Cardiac muscle cell (in vitro differentiated cells and primary cell): ENCODE measurements around the gene PPME1. TPM values are rescaled to one million over a fixed set of nuclear protein-coding genes. Genes with fewer than 3 reads are reported as not detected.

Experiments
- DNase-seq, 2 donors: peaks; one replicate each; pipeline versions ENCODE4 v3.0.0 to v3.0.0-alpha.2; 2010 to 2017; ENCODE audit warnings: low read depth in 1 of 2, low spot score in 1 of 2
- H3K27ac ChIP-seq: fragments of 200-600 bp; sonication (generic); 2 replicates; pipeline ENCODE4 v1.5.1; 2016
- H3K27me3 ChIP-seq: fragments of 200-600 bp; sonication (generic); 2 replicates; pipeline ENCODE4 v1.6.0; 2016; ENCODE audit warnings: control low read depth
- H3K36me3 ChIP-seq: fragments of 200-600 bp; sonication (generic); 2 replicates; pipeline ENCODE4 v1.5.1; 2016; ENCODE audit warnings: control low read depth
- H3K4me1 ChIP-seq: fragments of 200-600 bp; sonication (generic); 2 replicates; pipeline ENCODE4 v1.8.1; 2017; ENCODE audit warnings: low read depth, mild to moderate bottlenecking, mixed run types
- H3K4me3 ChIP-seq: fragments of 200-600 bp; sonication (generic); 2 replicates; pipeline ENCODE4 v1.5.1; 2016; ENCODE audit warnings: mild to moderate bottlenecking
- H3K9me3 ChIP-seq: fragments of 200-600 bp; sonication (generic); 2 replicates; pipeline ENCODE4 v1.5.1; 2017; ENCODE audit warnings: low read depth, mild to moderate bottlenecking, control low read depth
- polyA plus RNA-seq: library from polyadenylated mRNA; unstranded; fragments of >200 nt; fragmentation: Nextera tagmentation; extraction: Ambion mirVana; gene quantifications from 2 replicates; pipeline ENCODE4 v1.2.1, GENCODE V29; 2016
- total RNA-seq: library from RNA; depleted of rRNA; stranded (reverse); fragments of >200 nt; gene quantifications from 2 replicates; pipeline ENCODE4 v1.2.3, GENCODE V29; 2016
- TF ChIP-seq, protein P1 (sequence below): IDR thresholded peaks from 2 replicates; pipeline ENCODE4 v1.5.1; 2012; ENCODE audit warnings: low read depth, mild to moderate bottlenecking, low read length

Gene PPME1
- total and polyA plus RNA-seq, 2 experiments from 2014 or later: 55.2 to 109 TPM

DNA sequence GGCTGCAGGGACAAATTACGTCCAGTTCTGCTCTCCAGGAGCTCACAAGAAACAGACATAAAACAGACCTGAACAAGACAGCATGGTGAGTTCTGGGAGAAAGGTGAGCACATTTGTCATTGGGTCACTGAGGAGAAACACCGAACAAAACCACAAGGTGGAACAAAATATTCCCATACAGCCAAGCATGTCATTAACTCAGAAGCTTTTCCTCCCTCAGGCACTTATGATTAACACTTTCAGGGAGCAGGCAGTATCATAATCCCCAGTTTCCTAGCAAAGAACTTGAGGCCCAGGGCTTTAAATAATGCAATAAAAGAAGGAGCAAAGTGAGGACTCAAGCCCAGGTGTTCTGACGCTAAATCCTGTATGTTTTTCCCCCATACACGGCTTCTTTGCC is 97.4 kb downstream of the PPME1 start:
- no peaks in the 10 kb centered on the region for H3K9me3 ChIP-seq
- DNase-seq: no peak
- TF ChIP-seq, protein P1, sequence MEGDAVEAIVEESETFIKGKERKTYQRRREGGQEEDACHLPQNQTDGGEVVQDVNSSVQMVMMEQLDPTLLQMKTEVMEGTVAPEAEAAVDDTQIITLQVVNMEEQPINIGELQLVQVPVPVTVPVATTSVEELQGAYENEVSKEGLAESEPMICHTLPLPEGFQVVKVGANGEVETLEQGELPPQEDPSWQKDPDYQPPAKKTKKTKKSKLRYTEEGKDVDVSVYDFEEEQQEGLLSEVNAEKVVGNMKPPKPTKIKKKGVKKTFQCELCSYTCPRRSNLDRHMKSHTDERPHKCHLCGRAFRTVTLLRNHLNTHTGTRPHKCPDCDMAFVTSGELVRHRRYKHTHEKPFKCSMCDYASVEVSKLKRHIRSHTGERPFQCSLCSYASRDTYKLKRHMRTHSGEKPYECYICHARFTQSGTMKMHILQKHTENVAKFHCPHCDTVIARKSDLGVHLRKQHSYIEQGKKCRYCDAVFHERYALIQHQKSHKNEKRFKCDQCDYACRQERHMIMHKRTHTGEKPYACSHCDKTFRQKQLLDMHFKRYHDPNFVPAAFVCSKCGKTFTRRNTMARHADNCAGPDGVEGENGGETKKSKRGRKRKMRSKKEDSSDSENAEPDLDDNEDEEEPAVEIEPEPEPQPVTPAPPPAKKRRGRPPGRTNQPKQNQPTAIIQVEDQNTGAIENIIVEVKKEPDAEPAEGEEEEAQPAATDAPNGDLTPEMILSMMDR: no peak
- H3K4me3 ChIP-seq: no peak overlapping the region
- no peaks in the 10 kb centered on the region for H3K27me3 ChIP-seq
- no peak overlapping the region for H3K27ac ChIP-seq
- no peaks in the 10 kb centered on the region for H3K4me1 ChIP-seq
- H3K36me3 ChIP-seq: no peaks in the 10 kb centered on the region

DNA sequence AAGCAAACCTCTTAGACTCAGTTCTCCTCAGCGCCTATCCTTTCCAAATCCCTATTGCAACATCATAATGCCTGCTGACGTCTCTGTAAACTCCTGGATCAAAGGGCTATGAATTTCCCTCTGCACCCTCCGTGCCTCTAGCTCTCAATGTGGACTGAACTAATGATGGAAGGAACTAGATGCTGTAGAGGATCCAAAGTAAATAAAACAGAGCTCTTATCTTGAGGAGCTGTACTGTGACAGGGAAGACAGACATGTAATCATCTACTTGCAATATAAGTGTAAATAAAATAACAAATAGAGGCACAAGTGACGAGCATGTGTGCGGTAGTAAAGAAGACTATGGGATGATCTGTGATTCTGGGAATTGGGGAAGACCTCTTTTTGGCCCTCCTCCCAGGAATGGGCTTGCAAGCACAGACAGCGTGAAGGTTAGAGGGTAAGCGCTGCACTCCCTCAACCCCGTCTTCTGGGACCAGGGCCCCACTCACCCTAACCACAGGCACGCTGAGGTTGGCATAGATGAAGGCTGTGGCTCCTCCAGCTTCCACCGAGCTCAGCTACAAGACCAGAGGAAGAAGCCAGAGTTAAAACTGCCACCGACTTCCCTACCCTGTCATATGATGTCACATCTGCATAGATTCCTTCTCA is 98.2 kb downstream of the PPME1 start:
- Histone ChIP-seq H3K27ac (no peak overlapping the region), H3K4me1 (no peaks in the 10 kb centered on the region), H3K27me3 (no peaks in the 10 kb centered on the region), H3K36me3 (no peaks in the 10 kb centered on the region), H3K4me3 (no peak overlapping the region), H3K9me3 (no peaks in the 10 kb centered on the region)
- TF ChIP-seq, protein P1: no peak
- DNase-seq: peak in 1 of 2 donors; percentile 76

DNA sequence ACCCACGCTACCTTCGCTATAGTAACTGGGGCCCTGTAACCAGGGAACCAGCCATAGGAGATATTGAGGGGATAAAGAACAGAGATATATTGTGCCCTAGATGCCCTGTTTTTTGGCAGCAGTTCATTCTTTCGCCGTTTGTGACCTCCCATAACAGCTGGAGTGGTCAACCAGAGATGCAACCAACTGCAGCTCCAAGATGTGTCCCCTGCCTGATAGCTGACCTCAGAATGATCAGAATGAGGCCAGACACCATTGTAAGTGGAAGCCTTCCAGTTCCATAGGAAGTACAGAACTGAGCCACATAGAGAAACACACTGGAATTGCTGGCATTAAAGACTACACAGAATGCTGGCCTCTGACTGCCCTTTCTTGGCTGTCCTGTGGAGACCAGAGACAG is 101.2 kb downstream of the PPME1 start:
- Histone ChIP-seq H3K4me1 (no peaks in the 10 kb centered on the region), H3K4me3 (no peak overlapping the region), H3K27ac (no peak overlapping the region), H3K27me3 (no peaks in the 10 kb centered on the region), H3K9me3 (no peaks in the 10 kb centered on the region), H3K36me3 (no peaks in the 10 kb centered on the region)
- no peak for DNase-seq
- TF ChIP-seq, protein P1: no peak

DNA sequence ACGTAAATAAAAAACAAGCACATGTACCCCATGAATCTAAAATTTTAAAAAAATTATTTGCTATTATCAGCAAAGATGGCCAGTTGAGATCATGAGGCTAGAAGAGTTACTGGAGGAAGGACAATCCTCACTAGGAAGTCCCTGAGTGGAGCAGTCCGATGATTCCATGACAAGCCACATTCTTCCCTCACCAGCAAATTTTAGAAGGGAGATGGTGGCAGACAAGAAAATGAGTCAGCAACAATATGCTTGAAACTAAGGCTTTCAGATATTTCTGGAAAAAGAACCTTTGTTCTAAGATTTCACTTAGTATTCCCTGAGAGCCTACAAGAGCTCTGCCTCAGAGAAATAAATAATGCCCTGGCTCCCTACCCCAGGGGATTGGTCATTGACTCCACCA is 105.5 kb downstream of the PPME1 start:
- Histone ChIP-seq H3K4me3 (no peak overlapping the region), H3K4me1 (no peaks in the 10 kb centered on the region), H3K27ac (no peak overlapping the region), H3K9me3 (no peaks in the 10 kb centered on the region), H3K27me3 (no peaks in the 10 kb centered on the region), H3K36me3 (no peaks in the 10 kb centered on the region)
- TF ChIP-seq, protein P1: no peak
- DNase-seq: peak in 1 of 2 donors; percentile 49

DNA sequence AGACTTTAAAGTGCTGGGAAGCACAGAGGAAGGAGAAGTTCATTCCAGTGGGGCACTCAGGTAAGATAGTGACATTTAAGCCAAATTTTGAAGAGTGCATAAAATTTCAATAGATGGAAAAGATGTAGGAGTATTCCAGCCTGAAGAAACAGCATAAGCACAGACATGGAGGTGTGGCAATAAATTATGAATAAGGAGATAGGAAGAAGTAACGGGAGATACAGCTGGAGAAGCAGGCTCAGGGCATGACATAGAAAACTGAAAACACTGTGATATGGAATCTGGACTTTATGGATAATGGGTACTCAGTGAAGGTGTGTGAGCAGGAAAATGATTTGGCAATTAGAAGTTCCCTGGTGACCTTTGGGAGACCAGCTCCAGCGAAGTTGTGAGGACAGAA is 107.0 kb downstream of the PPME1 start:
- Histone ChIP-seq H3K27me3 (no peaks in the 10 kb centered on the region), H3K4me3 (no peak overlapping the region), H3K4me1 (no peaks in the 10 kb centered on the region), H3K27ac (no peak overlapping the region), H3K36me3 (no peaks in the 10 kb centered on the region), H3K9me3 (no peaks in the 10 kb centered on the region)
- DNase-seq: no peak
- TF ChIP-seq, protein P1: no peak
